Panc1 (cell line): Measurements from ENCODE around the gene OR52D1. TPM values are rescaled to one million over a fixed set of nuclear protein-coding genes. Genes with fewer than 3 reads are reported as not detected.

Experiments used
- ATAC-seq: fragments of 200-7000 bp; cut with Tn5 transposase; 2 replicates; pipeline ENCODE4 v1.9.1; 2020; ENCODE audit warnings: mild to moderate bottlenecking, moderate library complexity
- BruUV-seq: library from RNA; stranded (reverse); fragments of 400-500 nt; replicated peaks from 2 replicates; lab custom pipeline; 2021; lab: Mats Ljungman, UMichigan
- CTCF ChIA-PET: fragments of 300-600 bp; sonication (Branson Sonifier 250); formaldehyde crosslinking; loops from one replicate; lab custom pipeline; 2022; ENCODE audit warnings: antibody characterized with exemption; lab: Charles Lee
- POLR2A ChIA-PET: fragments of 300-600 bp; sonication (Branson Sonifier 250); formaldehyde crosslinking; loops from one replicate; lab custom pipeline; 2022; ENCODE audit warnings: antibody characterized with exemption; lab: Charles Lee
- DNase-seq: peaks from one replicate; pipeline ENCODE4 v3.0.0-alpha.2; 2010; ENCODE audit warnings: low read depth, low spot score
- H3K27ac ChIP-seq: 2 replicates; pipeline ENCODE4 v1.5.1; 2011; ENCODE audit warnings: mild to moderate bottlenecking, low read length, inconsistent platforms
- H3K27me3 ChIP-seq: fragments of 200-500 bp; sonication (Bioruptor generic); 2 replicates; pipeline ENCODE4 v1.6.0; 2014; ENCODE audit warnings: low read length, inconsistent platforms; ENCODE audit not compliant: control insufficient read depth, insufficient read depth
- H3K36me3 ChIP-seq: fragments of 200-500 bp; sonication (Bioruptor generic); 2 replicates; pipeline ENCODE4 v1.5.1; 2014; ENCODE audit warnings: inconsistent platforms, mild to moderate bottlenecking, low read length, moderate library complexity; ENCODE audit not compliant: control insufficient read depth, insufficient read depth
- H3K4me1 ChIP-seq: 2 replicates; pipeline ENCODE4 v1.5.1; 2011; ENCODE audit warnings: inconsistent platforms, mild to moderate bottlenecking, low read length, moderate library complexity; ENCODE audit not compliant: control insufficient read depth, insufficient read depth
- H3K4me3 ChIP-seq, 2 experiments: 2 replicates each; pipeline ENCODE4 v1.5.1; 2011 to 2012; ENCODE audit warnings: low read depth in 2 of 2, low read length in 2 of 2, mild to moderate bottlenecking in 2 of 2, inconsistent platforms in 1 of 2, moderate library complexity in 1 of 2
- H3K9me3 ChIP-seq: fragments of 200-500 bp; sonication (Bioruptor generic); 2 replicates; pipeline ENCODE4 v1.5.1; 2014; ENCODE audit warnings: low read depth, mild to moderate bottlenecking, inconsistent platforms, low read length, moderate library complexity; ENCODE audit not compliant: control insufficient read depth, insufficient read depth
- POLR2AphosphoS5 ChIP-seq: IDR thresholded peaks from 2 replicates; pipeline ENCODE4 v1.6.1; 2012; ENCODE audit warnings: mild to moderate bottlenecking, low read depth, low read length, moderate library complexity
- REST ChIP-seq, 2 experiments: IDR thresholded peaks; 2 replicates each; pipeline ENCODE4 v1.6.1; 2011 to 2012; ENCODE audit warnings: low read depth in 2 of 2, control low read depth in 1 of 2, low read length in 1 of 2, mild to moderate bottlenecking in 1 of 2, moderate library complexity in 1 of 2; ENCODE audit not compliant: insufficient read depth in 1 of 2
- SIN3A ChIP-seq: IDR thresholded peaks from 2 replicates; pipeline ENCODE4 v1.6.1; 2012; ENCODE audit warnings: low read depth, mild to moderate bottlenecking, low read length, moderate library complexity, borderline replicate concordance; ENCODE audit not compliant: insufficient read depth
- TCF7L2 ChIP-seq: IDR thresholded peaks from 2 replicates; pipeline ENCODE4 v1.6.1; 2011; ENCODE audit warnings: mild to moderate bottlenecking, low read depth, low read length, inconsistent platforms
- in situ Hi-C: cut with HindIII; loops from 2 replicates; pipeline ENCODE4 v1.10.0; 2016; ENCODE audit warnings: low sequenced_read_pairs, low pct_unique_long_range_greater_than_20kb
- intact Hi-C: fragments of 100-400 bp; cut with micrococcal nuclease; formaldehyde crosslinking; loops from one replicate; pipeline ENCODE4 v1.10.0; 2022; ENCODE audit not compliant: unreplicated experiment
- total RNA-seq: library from RNA; stranded (reverse); gene quantifications from one replicate; pipeline ENCODE4 v1.2.1, GENCODE V29; 2021; ENCODE audit not compliant: unreplicated experiment
- TF ChIP-seq, protein P1 (sequence below): fragments of 450-650 bp; IDR thresholded peaks from 2 replicates; pipeline ENCODE4 v1.5.1; 2017; ENCODE audit warnings: mild to moderate bottlenecking

Gene OR52D1
- total RNA-seq, 1 experiment from 2014 or later, result not detected

- Histone ChIP-seq H3K9me3 (no peaks in the 10 kb centered on the region), H3K27me3 (peaks cover 5% of the 10 kb centered on the region; the same call in 1 of the 2 replicates), H3K27ac (no peak overlapping the region), H3K4me1 (no peaks in the 10 kb centered on the region), H3K4me3 (no peak overlapping the region), H3K36me3 (no peaks in the 10 kb centered on the region)
- in situ Hi-C loops (no loop called here), intact Hi-C loops (no loop called here)
- ChIA-PET CTCF (no interaction called here), POLR2A (no interaction called here)
- ATAC-seq (no peak), DNase-seq (no peak)
- no TSS peak for BruUV-seq
- TF ChIP-seq SIN3A, result no peak
- no peak for TF ChIP-seq TCF7L2
- TF ChIP-seq POLR2AphosphoS5, result no peak
- no peak for TF ChIP-seq REST (IDR thresholded peaks at IDR 0.05; ENCODE audit: insufficient read depth in 1 of 2, low read depth in 2 of 2, low read length in 1 of 2)
- TF ChIP-seq, protein P1, sequence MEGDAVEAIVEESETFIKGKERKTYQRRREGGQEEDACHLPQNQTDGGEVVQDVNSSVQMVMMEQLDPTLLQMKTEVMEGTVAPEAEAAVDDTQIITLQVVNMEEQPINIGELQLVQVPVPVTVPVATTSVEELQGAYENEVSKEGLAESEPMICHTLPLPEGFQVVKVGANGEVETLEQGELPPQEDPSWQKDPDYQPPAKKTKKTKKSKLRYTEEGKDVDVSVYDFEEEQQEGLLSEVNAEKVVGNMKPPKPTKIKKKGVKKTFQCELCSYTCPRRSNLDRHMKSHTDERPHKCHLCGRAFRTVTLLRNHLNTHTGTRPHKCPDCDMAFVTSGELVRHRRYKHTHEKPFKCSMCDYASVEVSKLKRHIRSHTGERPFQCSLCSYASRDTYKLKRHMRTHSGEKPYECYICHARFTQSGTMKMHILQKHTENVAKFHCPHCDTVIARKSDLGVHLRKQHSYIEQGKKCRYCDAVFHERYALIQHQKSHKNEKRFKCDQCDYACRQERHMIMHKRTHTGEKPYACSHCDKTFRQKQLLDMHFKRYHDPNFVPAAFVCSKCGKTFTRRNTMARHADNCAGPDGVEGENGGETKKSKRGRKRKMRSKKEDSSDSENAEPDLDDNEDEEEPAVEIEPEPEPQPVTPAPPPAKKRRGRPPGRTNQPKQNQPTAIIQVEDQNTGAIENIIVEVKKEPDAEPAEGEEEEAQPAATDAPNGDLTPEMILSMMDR, result no peak
Measured at GRCh38 chr11:5528495-5528894, 40.0 kb downstream of the OR52D1 start.

DNA sequence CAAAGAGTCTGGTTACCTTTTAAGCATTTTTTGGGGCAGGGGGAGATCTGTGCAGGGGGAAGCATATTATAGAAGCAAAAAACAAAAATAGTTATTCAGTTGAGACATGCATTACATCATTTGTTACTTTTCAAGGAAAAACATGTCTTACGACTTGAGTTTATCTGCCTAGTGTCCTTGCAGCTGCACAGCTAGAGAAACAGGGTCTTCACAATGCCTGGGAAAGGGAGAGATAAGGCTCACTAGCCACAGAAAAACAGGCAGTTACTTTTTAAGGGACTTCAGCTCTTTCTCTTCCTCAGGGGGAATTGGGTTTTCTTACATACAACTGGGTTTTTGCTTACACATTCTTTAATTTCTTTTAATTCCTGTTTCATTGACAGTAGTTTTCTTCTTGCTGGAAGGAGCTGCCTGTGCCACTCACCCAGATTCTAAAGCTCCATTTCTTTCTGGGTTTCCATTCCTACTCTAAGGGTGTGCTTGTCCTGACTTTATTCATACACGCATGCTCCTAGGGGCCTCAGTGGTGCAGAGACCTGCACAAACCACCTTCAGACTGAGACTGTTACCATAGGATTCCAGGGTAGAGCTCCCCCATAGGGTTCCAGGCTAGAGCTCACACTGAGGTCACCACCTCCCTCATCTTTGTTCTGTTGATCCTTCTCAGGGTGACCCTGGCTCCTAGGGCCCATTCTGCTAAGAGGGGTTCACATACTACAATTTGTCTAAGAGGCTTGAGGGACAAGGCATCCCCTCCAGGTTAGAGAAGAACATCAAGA lies 42.8 kb downstream of the OR52D1 start:
- no peak for ATAC-seq
- Histone ChIP-seq H3K36me3 (no peaks in the 10 kb centered on the region), H3K27me3 (no peaks in the 10 kb centered on the region), H3K4me1 (no peaks in the 10 kb centered on the region), H3K27ac (no peak overlapping the region), H3K9me3 (no peaks in the 10 kb centered on the region), H3K4me3 (no peak overlapping the region)
- ChIA-PET POLR2A (no interaction called here), CTCF (no interaction called here)
- no TSS peak for BruUV-seq
- intact Hi-C loops, result no loop called here
- in situ Hi-C loops, result no loop called here
- DNase-seq, result no peak
- TF ChIP-seq, protein P1, result no peak
- no peak for TF ChIP-seq POLR2AphosphoS5
- no peak for TF ChIP-seq REST (IDR thresholded peaks at IDR 0.05; ENCODE audit: insufficient read depth in 1 of 2, low read depth in 2 of 2, low read length in 1 of 2)
- TF ChIP-seq SIN3A, result no peak
- no peak for TF ChIP-seq TCF7L2
